COLO829 (cell line): Measurements from ENCODE around the gene ASXL2.

Experiments used
- DNase-seq: peaks from one replicate; pipeline ENCODE4 v3.0.0; 2012; ENCODE audit warnings: low spot score

The ASXL2 gene

DNA sequence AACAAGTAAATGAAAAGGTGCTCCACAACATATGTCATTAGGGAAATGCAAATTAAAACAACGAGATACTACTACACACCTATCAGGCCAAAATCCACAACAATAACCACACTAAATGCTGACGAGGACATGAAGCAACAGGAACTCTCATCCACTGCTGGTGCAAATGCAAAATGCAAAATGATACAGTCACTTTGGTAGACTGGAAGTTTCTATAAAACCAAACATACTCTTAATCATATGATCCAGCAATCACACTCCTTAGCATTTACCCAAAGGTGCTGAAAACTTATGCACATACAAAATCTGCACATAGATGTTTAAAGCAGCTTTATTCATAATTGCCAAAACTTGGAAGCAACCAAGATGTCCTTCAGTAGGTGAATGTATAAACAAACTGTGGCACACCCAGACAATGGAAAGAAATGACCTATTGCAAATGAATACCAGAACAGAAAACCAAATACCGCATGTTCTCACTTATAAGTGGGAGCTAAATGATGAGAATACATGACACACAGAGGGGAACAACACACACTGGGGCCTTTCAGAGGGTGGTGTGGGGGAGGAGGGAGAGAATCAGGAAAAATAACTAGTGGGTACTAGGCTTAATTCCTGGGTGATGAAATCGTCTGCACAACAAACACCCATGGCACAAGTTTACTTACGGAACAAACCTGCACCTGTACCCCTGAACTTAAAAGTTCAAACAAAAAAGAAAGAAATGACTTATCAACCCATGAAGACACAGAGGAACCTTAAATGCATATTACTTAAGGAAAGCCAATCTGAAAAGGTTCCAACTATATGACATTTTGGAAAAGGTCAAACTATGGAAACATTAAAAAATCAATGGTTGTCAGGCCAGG, 80.4 kb downstream of the ASXL2 start:
- DNase-seq: no peak

DNA sequence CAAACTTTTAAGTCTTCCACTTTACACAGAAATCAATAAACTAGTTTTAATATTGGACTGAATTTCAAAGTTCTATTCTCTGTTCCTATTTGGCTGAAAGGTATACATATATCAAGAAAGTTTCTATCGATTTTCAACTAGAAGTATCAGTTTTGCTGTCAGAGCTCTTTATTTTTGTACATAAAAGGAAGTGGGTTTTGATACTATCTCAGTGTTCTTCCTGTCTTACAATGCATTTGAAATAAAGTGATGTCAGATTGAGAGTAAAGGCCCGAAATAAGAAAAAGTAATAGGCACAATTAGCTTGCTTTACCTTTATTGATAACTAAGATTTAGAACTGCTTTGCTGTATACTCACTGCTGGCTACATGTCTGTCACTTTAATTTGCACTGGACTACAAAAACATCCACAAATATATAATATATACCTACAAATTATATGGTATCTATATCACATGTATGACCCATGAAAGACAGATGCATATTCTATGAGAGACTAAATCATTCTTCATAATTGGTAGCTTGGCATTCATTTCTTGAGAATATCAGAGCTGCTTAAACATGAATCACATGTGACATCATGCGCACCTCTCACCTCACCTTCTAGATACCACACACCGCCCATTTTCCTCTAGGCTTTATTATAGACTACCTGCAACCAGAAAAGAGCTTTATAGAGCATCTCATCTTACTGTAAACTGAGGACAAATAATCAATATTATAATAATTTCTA, 83.6 kb downstream of the ASXL2 start:
- no peak for DNase-seq

DNA sequence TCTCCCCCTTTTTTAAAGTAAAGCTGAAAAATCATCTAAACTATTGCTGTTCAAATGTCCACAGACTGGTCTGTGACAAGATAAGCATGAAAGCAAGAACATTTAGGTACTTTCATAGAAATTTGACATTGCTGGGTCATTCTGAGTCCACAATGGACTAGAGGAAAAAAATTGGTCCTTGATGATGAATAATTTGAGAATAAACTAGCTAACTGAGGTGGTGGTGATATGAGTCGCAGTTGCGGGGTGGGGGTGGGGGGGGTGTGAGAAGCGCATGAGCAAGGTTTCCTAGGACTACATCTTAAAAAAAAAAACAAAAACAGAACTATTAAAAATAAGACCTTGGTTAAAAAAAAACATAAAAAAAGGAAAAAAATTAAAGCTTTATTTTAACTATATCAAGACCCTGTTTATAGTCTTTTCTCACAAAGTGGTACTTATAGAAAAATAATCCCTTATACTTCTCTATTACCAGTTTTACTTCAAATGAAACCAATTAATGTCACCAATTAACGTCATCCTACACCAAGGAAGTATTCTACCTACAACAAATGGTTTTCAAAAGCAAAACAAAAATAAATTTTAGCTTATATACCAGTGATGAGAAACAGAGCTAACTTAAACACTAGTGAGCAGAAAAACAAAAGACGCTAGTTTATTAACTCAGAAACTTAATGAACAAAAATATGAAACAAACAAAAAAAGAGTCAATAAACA, 88.1 kb downstream of the ASXL2 start:
- DNase-seq: no peak

DNA sequence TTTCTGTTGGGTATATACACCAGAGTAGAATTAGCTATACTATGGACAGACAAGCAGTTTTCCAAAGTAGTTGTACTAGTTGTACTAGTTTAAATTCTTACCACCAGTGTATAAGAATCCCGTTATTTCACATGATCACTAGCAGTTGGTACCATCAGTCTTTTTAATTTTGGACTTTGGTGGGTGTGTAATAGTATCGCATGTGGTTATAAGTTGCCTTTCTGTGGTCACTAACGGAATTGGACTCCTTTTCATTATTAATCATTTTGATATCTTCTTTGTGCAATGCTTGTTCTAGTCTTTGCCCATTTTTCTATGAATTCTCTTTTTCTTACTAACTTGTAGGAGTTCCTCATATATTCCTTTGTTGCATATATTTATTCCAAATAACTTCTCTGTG, 89.8 kb downstream of the ASXL2 start:
- no peak for DNase-seq

- no peak for DNase-seq
These were observed 91.3 kb downstream of the ASXL2 start for GRCh38 chr2:25787020-25787419.

DNA sequence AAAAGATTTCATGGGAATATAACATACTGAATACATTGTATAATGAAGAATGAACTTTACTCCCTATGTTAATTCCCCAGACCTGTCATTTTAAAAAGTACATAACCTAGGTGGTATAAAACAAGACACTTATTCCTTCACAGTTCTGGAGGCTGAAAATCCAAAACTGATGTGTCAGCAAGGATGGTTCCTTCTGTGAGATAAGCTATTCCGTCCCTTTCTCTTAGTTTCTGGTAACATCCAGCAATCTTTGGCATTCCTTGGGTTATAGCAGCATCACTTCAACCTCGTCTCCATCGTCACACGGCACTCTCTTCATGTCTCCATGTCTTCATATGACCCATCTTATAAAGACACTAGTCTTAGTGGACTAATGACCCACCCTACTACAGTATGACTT, 93.9 kb downstream of the ASXL2 start:
- no peak for DNase-seq

DNA sequence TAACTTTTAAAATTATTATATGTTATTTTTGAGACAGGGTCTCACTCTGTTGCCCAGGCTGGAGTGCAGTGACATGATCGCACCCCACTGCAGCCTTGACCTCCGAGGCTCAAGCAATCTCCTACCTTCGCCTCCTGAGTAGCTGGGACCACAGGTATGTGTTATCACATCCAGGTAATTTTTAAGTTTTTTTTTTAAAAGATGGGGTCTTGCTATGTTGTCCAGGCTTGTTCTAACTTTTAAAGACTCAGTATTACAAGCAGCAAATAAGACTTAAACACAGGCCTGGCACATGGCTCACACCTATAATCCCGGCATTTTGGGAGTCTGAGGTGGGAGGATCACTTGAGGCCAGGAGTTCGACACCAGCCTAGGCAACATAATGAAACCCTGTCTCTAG, 101.2 kb downstream of the ASXL2 start:
- DNase-seq: no peak

GRCh38 chr2:25772078-25772477, 106.2 kb downstream of the ASXL2 start:
- no peak for DNase-seq

DNA sequence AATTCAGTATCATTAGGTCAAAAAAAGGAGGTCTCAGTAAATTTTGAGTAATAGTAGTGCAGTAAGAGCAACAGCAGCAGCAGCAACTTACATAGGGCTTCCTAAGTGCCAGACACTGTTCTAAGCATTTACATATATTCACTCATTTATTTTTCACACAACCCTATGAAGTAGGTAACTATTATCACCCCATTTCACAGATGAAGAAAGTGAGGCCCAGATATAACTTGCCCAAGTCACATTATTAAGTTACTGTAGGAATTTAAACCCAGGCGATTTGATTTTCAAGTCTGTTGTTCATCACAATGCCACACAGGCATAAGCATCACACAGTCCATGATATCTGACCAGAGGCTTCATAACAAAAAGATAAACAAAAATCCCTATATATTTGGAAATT, 114.7 kb downstream of the ASXL2 start:
- no peak for DNase-seq

DNA sequence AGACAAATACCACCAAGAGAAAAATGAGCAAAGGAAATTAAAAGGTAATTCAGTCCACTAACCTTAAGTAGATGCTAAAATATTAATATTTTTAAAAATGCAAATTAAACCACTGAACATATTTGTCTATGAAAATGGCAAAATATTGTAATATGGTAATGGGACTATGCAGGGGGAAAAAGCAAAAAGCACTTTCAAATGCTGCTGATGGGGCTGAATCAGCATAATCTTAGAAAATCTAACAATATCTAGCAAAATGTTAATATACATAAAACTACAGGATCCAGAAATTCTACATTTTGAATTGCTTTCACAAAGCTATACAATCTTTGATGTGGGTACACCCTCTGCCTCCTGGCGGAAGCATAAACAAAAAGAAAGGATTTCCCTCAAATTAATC, 118.0 kb downstream of the ASXL2 start:
- DNase-seq: no peak

- no peak for DNase-seq
These were observed 119.9 kb downstream of the ASXL2 start for GRCh38 chr2:25758348-25758747.

GRCh38 chr2:25757906-25758305, 120.4 kb downstream of the ASXL2 start:
- no peak for DNase-seq

GRCh38 chr2:25756536-25756935, 121.8 kb downstream of the ASXL2 start:
- no peak for DNase-seq

- DNase-seq: no peak
These were observed 128.6 kb downstream of the ASXL2 start for GRCh38 chr2:25749676-25750075.

GRCh38 chr2:25744055-25744454, 134.2 kb downstream of the ASXL2 start:
- DNase-seq: no peak

DNA sequence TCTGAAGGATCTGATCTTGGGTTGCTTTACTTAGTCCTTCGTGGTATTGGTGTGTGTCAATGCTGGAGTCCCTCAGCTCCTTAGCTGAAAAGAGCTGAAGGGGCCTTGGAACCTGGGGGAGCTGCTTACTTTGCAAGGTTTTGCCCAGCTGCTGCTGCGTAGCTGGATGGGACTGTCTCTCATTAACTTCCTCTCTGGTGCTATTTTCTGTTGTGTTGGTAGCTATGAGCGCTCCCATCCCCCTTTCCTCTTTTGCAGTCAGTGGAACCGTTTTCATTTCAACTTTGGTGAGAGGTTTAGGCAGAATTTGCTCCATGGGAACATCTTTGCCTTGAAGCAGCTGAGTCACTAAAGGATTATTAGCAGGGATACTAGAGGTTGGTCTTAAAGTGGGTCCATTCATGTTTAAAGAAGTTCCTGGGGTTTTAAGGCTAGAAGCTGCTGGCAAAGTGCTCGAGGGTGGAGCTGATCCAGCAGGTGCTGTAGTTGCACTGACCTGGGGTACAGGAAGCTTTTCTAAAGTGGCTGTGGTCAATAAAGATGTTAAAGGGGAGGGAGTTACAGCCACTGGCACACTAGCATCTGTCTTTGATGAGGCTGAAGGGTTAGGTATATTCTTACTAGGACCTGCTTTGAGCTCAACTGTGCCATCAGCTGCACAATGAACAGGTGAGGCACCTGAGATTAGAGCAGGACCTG, 135.0 kb downstream of the ASXL2 start:
- no peak for DNase-seq

DNA sequence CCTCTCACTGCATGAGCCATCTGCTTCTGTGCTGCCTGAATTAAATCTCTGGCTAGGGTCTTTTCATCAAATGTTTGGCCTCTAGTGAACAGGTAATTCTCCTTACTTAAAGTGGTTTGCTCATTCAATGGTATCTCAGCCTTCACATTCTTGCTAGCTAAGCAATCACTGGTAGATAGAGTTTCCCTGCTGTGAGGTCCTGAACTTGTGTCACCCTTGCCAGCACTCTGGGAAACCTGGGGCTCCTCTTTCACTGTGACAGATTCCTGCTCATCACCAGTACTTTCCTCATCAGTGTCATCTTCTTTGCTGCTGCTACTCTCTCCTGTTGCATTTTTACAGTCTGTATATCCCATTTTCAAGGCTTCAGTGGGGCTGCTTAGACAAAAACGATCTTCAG, 135.8 kb downstream of the ASXL2 start:
- DNase-seq: no peak

DNA sequence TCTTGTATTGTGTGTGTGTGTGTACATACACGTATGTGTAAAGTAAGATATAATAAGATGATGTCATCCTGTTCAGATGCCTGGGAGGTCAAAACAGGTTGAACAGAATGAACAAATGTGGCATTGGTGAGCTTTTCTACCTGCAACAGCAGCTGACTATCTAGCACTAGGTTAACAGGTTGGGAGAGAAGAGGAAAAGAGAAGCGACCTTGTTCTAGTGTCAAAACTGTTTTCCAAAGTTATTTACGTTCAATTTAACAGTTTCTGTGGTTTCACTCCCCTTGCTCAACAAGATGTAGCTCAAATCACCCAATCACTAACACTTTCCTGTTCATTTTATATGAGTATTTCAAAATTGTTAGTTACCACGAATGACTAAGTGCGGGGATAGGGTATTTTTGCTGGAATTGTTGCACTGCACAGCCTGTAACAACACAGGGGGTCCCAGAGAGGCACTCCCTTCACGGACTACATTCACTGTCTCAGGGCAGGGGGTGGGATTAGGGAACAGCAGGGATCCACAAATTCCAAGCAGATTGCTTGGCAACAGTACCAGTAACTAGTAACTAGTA, 137.4 kb downstream of the ASXL2 start:
- DNase-seq: no peak

DNA sequence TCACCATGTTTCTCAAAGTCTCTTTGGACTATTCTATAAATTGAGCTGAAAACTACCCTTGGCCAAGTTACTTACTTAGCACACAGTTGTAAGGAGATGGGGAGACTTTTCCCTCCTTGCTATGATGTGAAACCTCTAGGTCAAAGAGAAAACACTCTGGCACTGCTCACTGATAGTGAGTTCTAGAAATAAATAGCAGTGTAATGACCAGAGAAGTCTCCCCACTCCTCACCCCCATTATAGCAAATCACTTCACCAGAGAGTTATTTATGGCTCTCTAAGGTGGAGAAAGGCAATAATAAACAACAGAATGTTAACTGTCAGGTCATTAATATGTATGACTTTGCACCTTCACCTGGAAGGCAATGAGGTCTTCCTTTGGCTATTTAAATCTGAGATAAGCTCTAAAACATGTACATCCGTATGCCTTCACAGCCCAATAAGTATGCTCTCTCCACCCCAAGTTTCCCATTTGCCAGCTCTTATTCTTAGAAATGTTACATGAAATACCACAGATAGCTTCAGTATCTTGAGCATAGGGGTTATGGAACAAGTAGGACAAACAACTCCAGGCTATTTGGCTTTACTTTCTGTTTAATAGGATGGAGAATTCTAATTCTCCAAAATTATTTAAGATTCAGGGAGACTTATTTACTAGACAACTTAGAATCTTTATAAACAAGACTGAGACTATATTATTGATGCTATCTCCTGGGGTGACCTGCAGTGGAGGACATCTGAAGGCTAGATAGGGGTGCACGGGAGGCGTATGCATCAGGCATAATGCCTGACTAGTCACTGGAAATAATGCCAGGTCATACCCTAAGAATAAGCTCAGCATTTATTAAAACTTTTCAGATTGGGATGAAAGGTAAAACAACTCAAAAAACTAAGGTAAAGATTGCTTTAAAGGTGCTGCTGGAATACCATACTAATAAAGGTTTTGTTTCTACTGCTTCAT, 139.6 kb downstream of the ASXL2 start:
- DNase-seq: no peak

GRCh38 chr2:25736899-25737515, 141.3 kb downstream of the ASXL2 start:
- no peak for DNase-seq
